Measurements from ENCODE around the gene ALDOB. TPM values are rescaled to one million over a fixed set of nuclear protein-coding genes. Genes with fewer than 3 reads are reported as not detected.
"Not testable (repeated sequence)": the region's sequence is repeated elsewhere in the genome, so short reads cannot be mapped to it uniquely, and the experiment has no call there.

ALDOB gene
- total RNA-seq, 1 experiment from 2014 or later: 0.67 TPM

GRCh38 chr9:101388507-101388993 is 47.0 kb downstream of the ALDOB start:
- no TSS peak for BruUV-seq (replicated peaks)
- no peak for DNase-seq (ENCODE audit: low read depth, low spot score)
- no peak for ATAC-seq
- Histone ChIP-seq H3K27ac (ENCODE audit: low read length) (no peak overlapping the region), H3K4me3 (ENCODE audit: low read depth in 2 of 2, low read length in 2 of 2) (no peak overlapping the region), H3K4me1 (ENCODE audit: control insufficient read depth, insufficient read depth, low read length) (no peaks in the 10 kb centered on the region), H3K27me3 (ENCODE audit: control insufficient read depth, insufficient read depth, low read length) (no peaks in the 10 kb centered on the region), H3K36me3 (ENCODE audit: control insufficient read depth, insufficient read depth, low read length) (peaks cover 13% of the 10 kb centered on the region; the same call in 1 of the 2 replicates), H3K9me3 (ENCODE audit: control insufficient read depth, insufficient read depth, low read depth, low read length) (peaks cover 9% of the 10 kb centered on the region; the same call in 1 of the 2 replicates)
- TF ChIP-seq CTCF (IDR thresholded peaks at IDR 0.05) (no peak), SIN3A (IDR thresholded peaks at IDR 0.05; ENCODE audit: borderline replicate concordance, insufficient read depth, low read depth, low read length) (no peak), POLR2AphosphoS5 (IDR thresholded peaks at IDR 0.05; ENCODE audit: low read depth, low read length) (no peak), TCF7L2 (IDR thresholded peaks at IDR 0.05; ENCODE audit: low read depth, low read length) (no peak)
- TF ChIP-seq, protein P1, sequence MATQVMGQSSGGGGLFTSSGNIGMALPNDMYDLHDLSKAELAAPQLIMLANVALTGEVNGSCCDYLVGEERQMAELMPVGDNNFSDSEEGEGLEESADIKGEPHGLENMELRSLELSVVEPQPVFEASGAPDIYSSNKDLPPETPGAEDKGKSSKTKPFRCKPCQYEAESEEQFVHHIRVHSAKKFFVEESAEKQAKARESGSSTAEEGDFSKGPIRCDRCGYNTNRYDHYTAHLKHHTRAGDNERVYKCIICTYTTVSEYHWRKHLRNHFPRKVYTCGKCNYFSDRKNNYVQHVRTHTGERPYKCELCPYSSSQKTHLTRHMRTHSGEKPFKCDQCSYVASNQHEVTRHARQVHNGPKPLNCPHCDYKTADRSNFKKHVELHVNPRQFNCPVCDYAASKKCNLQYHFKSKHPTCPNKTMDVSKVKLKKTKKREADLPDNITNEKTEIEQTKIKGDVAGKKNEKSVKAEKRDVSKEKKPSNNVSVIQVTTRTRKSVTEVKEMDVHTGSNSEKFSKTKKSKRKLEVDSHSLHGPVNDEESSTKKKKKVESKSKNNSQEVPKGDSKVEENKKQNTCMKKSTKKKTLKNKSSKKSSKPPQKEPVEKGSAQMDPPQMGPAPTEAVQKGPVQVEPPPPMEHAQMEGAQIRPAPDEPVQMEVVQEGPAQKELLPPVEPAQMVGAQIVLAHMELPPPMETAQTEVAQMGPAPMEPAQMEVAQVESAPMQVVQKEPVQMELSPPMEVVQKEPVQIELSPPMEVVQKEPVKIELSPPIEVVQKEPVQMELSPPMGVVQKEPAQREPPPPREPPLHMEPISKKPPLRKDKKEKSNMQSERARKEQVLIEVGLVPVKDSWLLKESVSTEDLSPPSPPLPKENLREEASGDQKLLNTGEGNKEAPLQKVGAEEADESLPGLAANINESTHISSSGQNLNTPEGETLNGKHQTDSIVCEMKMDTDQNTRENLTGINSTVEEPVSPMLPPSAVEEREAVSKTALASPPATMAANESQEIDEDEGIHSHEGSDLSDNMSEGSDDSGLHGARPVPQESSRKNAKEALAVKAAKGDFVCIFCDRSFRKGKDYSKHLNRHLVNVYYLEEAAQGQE (IDR thresholded peaks at IDR 0.05; ENCODE audit: insufficient read depth in 1 of 2, low read depth in 2 of 2, low read length in 1 of 2): no peak
- CTCF ChIA-PET: interaction anchor here (0.6 kb wide), 1 partner anchor 78 kb away, joined by 5 read pairs; no protein-coding TSS in a partner anchor
- in situ Hi-C loops (cut with HindIII; ENCODE audit: low pct_unique_long_range_greater_than_20kb, low sequenced_read_pairs) (no loop called here), intact Hi-C loops (cut with micrococcal nuclease; ENCODE audit: unreplicated experiment) (no loop called here)
- POLR2A ChIA-PET: no interaction called here

DNA sequence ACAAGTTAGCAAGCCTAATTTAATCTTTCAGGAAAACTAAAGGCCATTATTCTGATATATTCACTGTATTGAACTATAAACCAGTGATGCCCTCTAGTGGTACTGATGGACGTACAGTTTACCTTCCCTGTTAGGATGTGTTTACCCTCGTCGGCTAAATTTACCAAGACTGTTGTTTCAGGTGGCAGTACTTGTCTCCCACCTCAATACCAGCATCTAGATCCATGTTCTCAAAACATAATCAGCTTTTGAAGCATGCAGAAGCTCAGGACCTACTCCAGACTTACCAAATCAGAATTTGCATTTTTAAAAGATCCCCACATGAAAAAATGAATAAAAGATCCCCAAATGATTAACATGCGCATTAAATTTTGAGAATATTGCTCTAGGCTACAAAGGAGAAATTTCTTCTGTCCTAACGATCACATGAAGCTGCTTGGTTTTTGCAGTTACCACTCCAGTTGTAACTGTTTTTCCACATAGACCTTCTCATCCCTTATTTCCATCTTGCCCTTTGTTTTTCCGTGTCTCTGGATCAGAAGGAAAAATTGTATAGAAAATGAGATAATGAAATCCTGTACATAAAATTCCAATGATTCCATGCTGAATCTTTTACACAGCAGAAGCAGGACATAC is 47.6 kb downstream of the ALDOB start:
- Histone ChIP-seq H3K36me3 (ENCODE audit: control insufficient read depth, insufficient read depth, low read length) (peaks cover 13% of the 10 kb centered on the region; the same call in 1 of the 2 replicates), H3K27me3 (ENCODE audit: control insufficient read depth, insufficient read depth, low read length) (no peaks in the 10 kb centered on the region), H3K4me1 (ENCODE audit: control insufficient read depth, insufficient read depth, low read length) (no peaks in the 10 kb centered on the region), H3K9me3 (ENCODE audit: control insufficient read depth, insufficient read depth, low read depth, low read length) (peaks cover 5% of the 10 kb centered on the region; the same call in 1 of the 2 replicates), H3K4me3 (ENCODE audit: low read depth in 2 of 2, low read length in 2 of 2) (no peak overlapping the region), H3K27ac (ENCODE audit: low read length) (no peak overlapping the region)
- intact Hi-C loops (cut with micrococcal nuclease; ENCODE audit: unreplicated experiment): no loop called here
- no TSS peak for BruUV-seq (replicated peaks)
- POLR2A ChIA-PET: no interaction called here
- in situ Hi-C loops (cut with HindIII; ENCODE audit: low pct_unique_long_range_greater_than_20kb, low sequenced_read_pairs): no loop called here
- TF ChIP-seq CTCF (IDR thresholded peaks at IDR 0.05): peak; percentile 43; the same call in 1 of the 2 replicates
- no peak for TF ChIP-seq TCF7L2 (IDR thresholded peaks at IDR 0.05; ENCODE audit: low read depth, low read length)
- no peak for DNase-seq (ENCODE audit: low read depth, low spot score)
- ATAC-seq: no peak
- CTCF ChIA-PET: no interaction called here

DNA sequence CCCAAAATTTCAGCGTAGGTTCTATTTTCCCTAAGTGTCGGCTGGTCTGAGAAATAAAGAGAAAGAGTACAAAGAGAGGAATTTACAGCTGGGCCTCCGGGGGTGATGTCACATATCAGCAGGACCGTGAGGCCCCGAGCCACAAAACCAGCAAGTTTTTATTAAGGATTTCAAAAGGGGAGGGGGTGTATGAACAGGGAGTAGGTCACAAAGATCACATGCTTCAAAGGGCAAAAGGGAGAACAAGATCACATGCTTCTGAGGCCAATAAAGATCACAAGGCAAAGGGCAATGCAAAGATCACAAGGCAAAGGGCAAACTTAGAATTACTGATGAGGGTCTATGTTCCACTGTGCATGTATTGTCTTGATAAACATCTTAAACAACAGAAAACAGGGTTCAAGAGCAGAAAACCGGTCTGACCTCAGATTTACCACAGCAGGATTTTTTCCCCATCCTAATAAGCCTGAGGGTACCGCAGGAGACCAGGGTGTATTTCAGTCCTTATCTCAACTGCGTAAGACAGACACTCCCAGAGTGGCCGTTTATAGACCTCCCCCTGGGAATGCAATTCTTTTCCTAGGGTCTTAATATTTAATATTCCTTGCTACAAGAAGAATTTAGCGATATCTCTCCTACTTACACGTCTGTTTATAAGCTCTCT is 50.6 kb downstream of the ALDOB start, which contains the start of gene BAAT:
Gene BAAT, minus strand, starts transcription at position 134 of the 664 bp plus-strand sequence. CDS start 13,602 bp downstream, outside the sequence.
- H3K4me3 ChIP-seq (ENCODE audit: low read depth in 2 of 2, low read length in 2 of 2); CTCF ChIA-PET; H3K27me3 ChIP-seq (ENCODE audit: control insufficient read depth, insufficient read depth, low read length); in situ Hi-C loops (cut with HindIII; ENCODE audit: low pct_unique_long_range_greater_than_20kb, low sequenced_read_pairs); H3K4me1 ChIP-seq (ENCODE audit: control insufficient read depth, insufficient read depth, low read length); BruUV-seq (replicated peaks); intact Hi-C loops (cut with micrococcal nuclease; ENCODE audit: unreplicated experiment); POLR2A ChIA-PET; H3K9me3 ChIP-seq (ENCODE audit: control insufficient read depth, insufficient read depth, low read depth, low read length); DNase-seq (ENCODE audit: low read depth, low spot score); H3K27ac ChIP-seq (ENCODE audit: low read length); ATAC-seq: not testable (repeated sequence)
- peaks cover 13% of the 10 kb centered on the region; the same call in 1 of the 2 replicates for H3K36me3 ChIP-seq (ENCODE audit: control insufficient read depth, insufficient read depth, low read length)

Data from Panc1 (cell line).